ENCODE results near the gene SDK1.

GRCh38 chr7:4080954-4081353 is 779.9 kb downstream of the SDK1 start:
- TF ChIP-seq, protein P1, sequence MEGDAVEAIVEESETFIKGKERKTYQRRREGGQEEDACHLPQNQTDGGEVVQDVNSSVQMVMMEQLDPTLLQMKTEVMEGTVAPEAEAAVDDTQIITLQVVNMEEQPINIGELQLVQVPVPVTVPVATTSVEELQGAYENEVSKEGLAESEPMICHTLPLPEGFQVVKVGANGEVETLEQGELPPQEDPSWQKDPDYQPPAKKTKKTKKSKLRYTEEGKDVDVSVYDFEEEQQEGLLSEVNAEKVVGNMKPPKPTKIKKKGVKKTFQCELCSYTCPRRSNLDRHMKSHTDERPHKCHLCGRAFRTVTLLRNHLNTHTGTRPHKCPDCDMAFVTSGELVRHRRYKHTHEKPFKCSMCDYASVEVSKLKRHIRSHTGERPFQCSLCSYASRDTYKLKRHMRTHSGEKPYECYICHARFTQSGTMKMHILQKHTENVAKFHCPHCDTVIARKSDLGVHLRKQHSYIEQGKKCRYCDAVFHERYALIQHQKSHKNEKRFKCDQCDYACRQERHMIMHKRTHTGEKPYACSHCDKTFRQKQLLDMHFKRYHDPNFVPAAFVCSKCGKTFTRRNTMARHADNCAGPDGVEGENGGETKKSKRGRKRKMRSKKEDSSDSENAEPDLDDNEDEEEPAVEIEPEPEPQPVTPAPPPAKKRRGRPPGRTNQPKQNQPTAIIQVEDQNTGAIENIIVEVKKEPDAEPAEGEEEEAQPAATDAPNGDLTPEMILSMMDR (IDR thresholded peaks at IDR 0.05), result no peak
- no peak for TF ChIP-seq POLR2A (IDR thresholded peaks at IDR 0.05)

Data from uterus (tissue), 2 donors.